ENCODE results near the gene ADGRL1. TPM values are rescaled to one million over a fixed set of nuclear protein-coding genes. Genes with fewer than 3 reads are reported as not detected.

The ADGRL1 gene
- total RNA-seq, 4 donors from 2014 or later: 20.8 to 55.1 (median 32.6) TPM

DNA sequence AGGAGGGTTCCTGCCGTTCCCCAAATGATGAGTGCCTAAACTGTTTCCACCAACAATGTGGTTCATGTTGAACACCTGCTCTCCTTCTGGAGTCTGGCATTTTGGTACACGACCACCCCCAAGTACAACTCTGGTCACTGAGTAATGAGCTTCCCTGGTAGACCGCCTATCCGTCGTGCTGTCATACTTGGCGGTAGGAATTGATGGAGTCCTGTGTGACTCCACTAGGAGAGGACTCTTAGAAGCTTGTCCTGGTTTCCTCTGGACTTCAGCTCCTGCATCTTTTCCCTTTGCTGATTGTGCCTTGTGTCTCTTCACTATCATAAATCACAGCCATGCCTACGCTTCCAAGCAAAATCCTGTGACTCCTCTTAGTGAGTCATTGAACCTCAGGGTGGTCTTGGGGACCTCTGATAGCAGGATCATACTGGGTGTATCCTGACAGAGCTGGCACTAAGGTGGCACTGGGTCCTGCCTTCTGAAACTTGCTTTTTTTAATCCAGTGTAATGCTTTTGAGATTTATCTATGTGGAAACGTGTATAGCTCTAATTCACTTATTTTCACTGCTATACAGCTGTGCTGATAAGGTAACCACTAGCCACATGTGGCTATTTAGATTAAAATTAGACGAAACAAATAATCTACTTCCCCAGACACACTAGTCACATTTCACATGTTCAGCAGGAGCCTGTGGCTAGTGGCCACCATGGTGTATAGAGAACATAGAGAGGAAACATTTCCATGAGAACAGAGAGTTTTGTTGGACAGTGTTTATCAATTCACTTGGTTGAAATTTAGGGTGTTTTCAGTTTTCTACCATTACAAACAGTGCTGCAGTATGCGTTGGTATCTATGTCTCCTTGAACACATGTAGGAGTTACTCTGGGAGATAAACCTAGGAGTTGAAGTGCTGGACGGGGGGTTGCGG lies 63.4 kb downstream of the ADGRL1 start:
- no peaks in the 10 kb centered on the region for H3K9me3 ChIP-seq
- WGBS: 90% methylated on average over 12 of the region's 12 CpGs
- no peak for DNase-seq (ENCODE audit: extremely low spot score)
- H3K4me1 ChIP-seq: peaks cover 18 to 24% (median 21%) of the 10 kb centered on the region in 4 donors
- H3K27ac ChIP-seq (replicated peaks in 1 of 4): no peak overlapping the region
- H3K4me3 ChIP-seq: no peak overlapping the region
- no peaks in the 10 kb centered on the region for H3K36me3 ChIP-seq
- intact Hi-C loops (cut with DNase I): loop anchor here (10.0 kb wide), 1 partner anchor 332 kb away; the partner anchor contains the start of gene PTGER1
- TF ChIP-seq EP300 (IDR thresholded peaks at IDR 0.05) (no peak), POLR2A (IDR thresholded peaks at IDR 0.05; ENCODE audit: low read depth) (no peak), POLR2AphosphoS5 (IDR thresholded peaks at IDR 0.05) (no peak)
- TF ChIP-seq, protein P1, sequence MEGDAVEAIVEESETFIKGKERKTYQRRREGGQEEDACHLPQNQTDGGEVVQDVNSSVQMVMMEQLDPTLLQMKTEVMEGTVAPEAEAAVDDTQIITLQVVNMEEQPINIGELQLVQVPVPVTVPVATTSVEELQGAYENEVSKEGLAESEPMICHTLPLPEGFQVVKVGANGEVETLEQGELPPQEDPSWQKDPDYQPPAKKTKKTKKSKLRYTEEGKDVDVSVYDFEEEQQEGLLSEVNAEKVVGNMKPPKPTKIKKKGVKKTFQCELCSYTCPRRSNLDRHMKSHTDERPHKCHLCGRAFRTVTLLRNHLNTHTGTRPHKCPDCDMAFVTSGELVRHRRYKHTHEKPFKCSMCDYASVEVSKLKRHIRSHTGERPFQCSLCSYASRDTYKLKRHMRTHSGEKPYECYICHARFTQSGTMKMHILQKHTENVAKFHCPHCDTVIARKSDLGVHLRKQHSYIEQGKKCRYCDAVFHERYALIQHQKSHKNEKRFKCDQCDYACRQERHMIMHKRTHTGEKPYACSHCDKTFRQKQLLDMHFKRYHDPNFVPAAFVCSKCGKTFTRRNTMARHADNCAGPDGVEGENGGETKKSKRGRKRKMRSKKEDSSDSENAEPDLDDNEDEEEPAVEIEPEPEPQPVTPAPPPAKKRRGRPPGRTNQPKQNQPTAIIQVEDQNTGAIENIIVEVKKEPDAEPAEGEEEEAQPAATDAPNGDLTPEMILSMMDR (IDR thresholded peaks at IDR 0.05): no peak
- no peaks in the 10 kb centered on the region for H3K27me3 ChIP-seq

DNA sequence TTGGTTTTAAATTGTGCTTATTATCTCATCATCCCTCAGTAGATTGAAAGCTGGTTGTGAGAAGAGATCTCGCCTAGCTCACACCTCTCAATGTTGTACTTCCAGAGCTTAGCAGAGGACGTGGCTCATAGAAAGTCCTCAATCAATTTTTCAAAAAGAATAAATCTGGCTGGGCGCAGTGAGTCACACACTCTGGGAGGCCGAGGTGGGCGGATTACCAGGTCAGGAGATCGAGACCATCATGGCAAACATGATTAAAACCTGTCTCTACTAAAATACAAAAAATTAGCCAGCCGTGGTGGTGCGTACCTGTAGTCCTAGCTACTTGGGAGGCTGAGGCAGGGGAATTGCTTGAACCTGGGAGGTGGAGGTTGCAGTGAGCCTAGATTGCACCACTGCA lies 64.9 kb downstream of the ADGRL1 start:
- no peaks in the 10 kb centered on the region for H3K27me3 ChIP-seq
- H3K36me3 ChIP-seq: no peaks in the 10 kb centered on the region
- H3K27ac ChIP-seq (replicated peaks in 1 of 4): no peak overlapping the region
- no peaks in the 10 kb centered on the region for H3K9me3 ChIP-seq
- H3K4me1 ChIP-seq: peaks cover 21 to 29% (median 27%) of the 10 kb centered on the region in 4 donors
- H3K4me3 ChIP-seq: no peak overlapping the region
- 95% methylated on average over 8 of the region's 8 CpGs for WGBS
- TF ChIP-seq, protein P1 (IDR thresholded peaks at IDR 0.05): no peak
- no peak for TF ChIP-seq POLR2A (IDR thresholded peaks at IDR 0.05; ENCODE audit: low read depth)
- no peak for TF ChIP-seq EP300 (IDR thresholded peaks at IDR 0.05)
- no peak for TF ChIP-seq POLR2AphosphoS5 (IDR thresholded peaks at IDR 0.05)
- intact Hi-C loops (cut with DNase I): loop anchor here (10.0 kb wide), 1 partner anchor 334 kb away; the partner anchor contains the start of gene PTGER1
- no peak for DNase-seq (ENCODE audit: extremely low spot score)

DNA sequence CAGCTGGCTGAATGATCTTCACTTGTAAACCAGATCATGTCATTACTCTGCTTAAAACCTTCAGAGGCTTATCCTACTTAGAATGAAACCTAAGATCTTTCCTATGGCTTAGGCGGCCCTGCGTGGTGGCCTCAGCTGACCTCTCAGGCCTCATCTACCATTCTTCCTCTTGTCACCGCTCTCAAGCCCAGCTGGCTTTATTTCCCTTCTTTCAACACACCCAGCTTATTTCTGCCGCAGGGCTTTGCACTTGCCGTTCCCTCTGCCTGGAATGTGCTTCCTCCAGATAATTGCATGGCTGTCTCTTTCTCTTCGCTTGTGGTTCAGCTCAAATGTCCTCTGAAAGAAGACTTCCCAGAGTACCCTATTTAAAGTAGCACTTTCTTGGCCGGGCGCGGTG lies 66.0 kb downstream of the ADGRL1 start:
- no peak for TF ChIP-seq EP300 (IDR thresholded peaks at IDR 0.05)
- TF ChIP-seq POLR2A (IDR thresholded peaks at IDR 0.05; ENCODE audit: low read depth): no peak
- no peak for TF ChIP-seq POLR2AphosphoS5 (IDR thresholded peaks at IDR 0.05)
- TF ChIP-seq, protein P1 (IDR thresholded peaks at IDR 0.05): no peak
- Histone ChIP-seq H3K27ac (replicated peaks in 1 of 4) (peak overlapping the region in 1 of 4 donors; percentile 2), H3K4me1 (peaks cover 26 to 35% (median 33%) of the 10 kb centered on the region in 4 donors), H3K27me3 (no peaks in the 10 kb centered on the region), H3K9me3 (no peaks in the 10 kb centered on the region), H3K4me3 (no peak overlapping the region), H3K36me3 (no peaks in the 10 kb centered on the region)
- 65% methylated on average over 9 of the region's 9 CpGs for WGBS
- intact Hi-C loops (cut with DNase I): loop anchor here (5.0 to 10.0 kb wide), 2 partner anchors 68 to 335 kb away; partner anchors contain the start of genes MISP3 and PTGER1
- no peak for DNase-seq (ENCODE audit: extremely low spot score)

DNA sequence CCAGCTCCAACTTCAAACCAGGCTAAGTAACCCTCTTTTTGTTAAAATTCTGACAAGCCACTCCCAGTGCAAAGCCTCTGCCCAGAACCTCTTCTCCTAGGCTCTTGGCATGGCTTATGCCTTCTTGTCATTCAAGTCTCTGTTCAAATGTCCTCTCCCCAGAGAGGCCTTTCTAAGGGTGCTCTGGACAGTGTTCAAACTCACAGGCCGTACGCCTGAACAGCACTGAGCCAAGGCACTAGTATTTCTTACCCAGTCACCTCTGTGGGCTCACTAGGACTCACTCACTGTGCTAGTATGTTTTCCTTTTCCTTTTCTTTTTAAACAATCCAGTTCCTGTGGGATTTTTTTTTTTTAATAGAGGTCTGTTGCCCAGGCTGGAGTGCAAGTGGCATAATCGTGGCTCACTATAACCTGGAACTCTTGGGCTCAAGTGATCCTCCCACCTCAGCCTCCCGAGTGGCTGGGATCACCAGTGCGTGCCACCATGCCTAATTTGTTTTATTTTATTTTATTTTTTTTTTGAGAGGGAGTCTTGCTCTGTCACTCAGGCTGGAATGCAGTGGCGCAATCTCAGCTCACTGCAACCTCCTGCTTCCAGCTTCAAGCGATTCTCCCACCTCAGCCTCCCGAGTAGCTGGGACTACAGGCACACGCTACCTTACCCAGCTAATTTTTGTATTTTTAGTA lies 67.2 kb downstream of the ADGRL1 start:
- intact Hi-C loops (cut with DNase I): loop anchor here (5.0 kb wide), 1 partner anchor 66 kb away; the partner anchor contains the start of gene MISP3
- Histone ChIP-seq H3K4me1 (peaks cover 26 to 35% (median 33%) of the 10 kb centered on the region in 4 donors), H3K4me3 (no peak overlapping the region), H3K27me3 (no peaks in the 10 kb centered on the region), H3K36me3 (no peaks in the 10 kb centered on the region), H3K9me3 (no peaks in the 10 kb centered on the region), H3K27ac (replicated peaks in 1 of 4) (peak overlapping the region; percentile 88 to 98 (median 94))
- TF ChIP-seq EP300 (IDR thresholded peaks at IDR 0.05): no peak
- no peak for TF ChIP-seq POLR2AphosphoS5 (IDR thresholded peaks at IDR 0.05)
- TF ChIP-seq, protein P1 (IDR thresholded peaks at IDR 0.05): no peak
- TF ChIP-seq POLR2A (IDR thresholded peaks at IDR 0.05; ENCODE audit: low read depth): no peak
- DNase-seq (ENCODE audit: extremely low spot score): no peak
- WGBS: 69% methylated on average over 9 of the region's 9 CpGs

Measured in esophagus muscularis mucosa (tissue), 4 donors.